Liver (tissue), 3 donors: Measurements from ENCODE around the gene FCRL6.
A peak's percentile ranks its signal among the peaks of the same experiment; 100 is the strongest.

Source experiments
- EGR1 ChIP-seq, 2 donors: IDR thresholded peaks; 2 replicates each; pipeline ENCODE4 v1.6.1; 2016 to 2018; ENCODE audit warnings: antibody characterized with exemption in 2 of 2, low read depth in 2 of 2
- RAD21 ChIP-seq, 2 donors: IDR thresholded peaks; 2 replicates each; pipeline ENCODE4 v1.6.1; 2016; ENCODE audit warnings: antibody characterized with exemption in 2 of 2, mild to moderate bottlenecking in 2 of 2
- RXRA ChIP-seq, 2 donors: IDR thresholded peaks; 2 replicates each; pipeline ENCODE4 v1.6.1; 2017 to 2018; ENCODE audit warnings: antibody characterized with exemption in 2 of 2, mild to moderate bottlenecking in 1 of 2
- TF ChIP-seq, protein P1 (sequence below): fragments of 150-350 bp; IDR thresholded peaks from 2 replicates; pipeline ENCODE4 v1.5.1; 2017; ENCODE audit warnings: improper control_type of control experiment, low read depth, low read length; ENCODE audit not compliant: missing input control
- TF ChIP-seq, protein P2 (sequence below): IDR thresholded peaks from 2 replicates; pipeline ENCODE4 v1.6.1; 2016; ENCODE audit warnings: antibody characterized with exemption
- donor health status: healthy.
- donor health status: healthy.

GRCh38 chr1:159835862-159836525, 33.8 kb downstream of the FCRL6 start:
- no peak for TF ChIP-seq EGR1 (IDR thresholded peaks at IDR 0.05; ENCODE audit: low read depth in 2 of 2)
- TF ChIP-seq, protein P1, sequence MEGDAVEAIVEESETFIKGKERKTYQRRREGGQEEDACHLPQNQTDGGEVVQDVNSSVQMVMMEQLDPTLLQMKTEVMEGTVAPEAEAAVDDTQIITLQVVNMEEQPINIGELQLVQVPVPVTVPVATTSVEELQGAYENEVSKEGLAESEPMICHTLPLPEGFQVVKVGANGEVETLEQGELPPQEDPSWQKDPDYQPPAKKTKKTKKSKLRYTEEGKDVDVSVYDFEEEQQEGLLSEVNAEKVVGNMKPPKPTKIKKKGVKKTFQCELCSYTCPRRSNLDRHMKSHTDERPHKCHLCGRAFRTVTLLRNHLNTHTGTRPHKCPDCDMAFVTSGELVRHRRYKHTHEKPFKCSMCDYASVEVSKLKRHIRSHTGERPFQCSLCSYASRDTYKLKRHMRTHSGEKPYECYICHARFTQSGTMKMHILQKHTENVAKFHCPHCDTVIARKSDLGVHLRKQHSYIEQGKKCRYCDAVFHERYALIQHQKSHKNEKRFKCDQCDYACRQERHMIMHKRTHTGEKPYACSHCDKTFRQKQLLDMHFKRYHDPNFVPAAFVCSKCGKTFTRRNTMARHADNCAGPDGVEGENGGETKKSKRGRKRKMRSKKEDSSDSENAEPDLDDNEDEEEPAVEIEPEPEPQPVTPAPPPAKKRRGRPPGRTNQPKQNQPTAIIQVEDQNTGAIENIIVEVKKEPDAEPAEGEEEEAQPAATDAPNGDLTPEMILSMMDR = no peak
- TF ChIP-seq, protein P2, sequence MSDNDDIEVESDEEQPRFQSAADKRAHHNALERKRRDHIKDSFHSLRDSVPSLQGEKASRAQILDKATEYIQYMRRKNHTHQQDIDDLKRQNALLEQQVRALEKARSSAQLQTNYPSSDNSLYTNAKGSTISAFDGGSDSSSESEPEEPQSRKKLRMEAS = no peak
- no peak for TF ChIP-seq RXRA (IDR thresholded peaks at IDR 0.05)
- TF ChIP-seq RAD21 (IDR thresholded peaks at IDR 0.05) = peak; percentile 30 to 34
